Activated naive CD8-positive, alpha-beta T cell treated with anti-CD3 and anti-CD28 coated beads for 36 hours (primary cell): Measurements from ENCODE around the gene MYLK. TPM values are rescaled to one million over a fixed set of nuclear protein-coding genes. Genes with fewer than 3 reads are reported as not detected.

ENCODE experiments used
- DNase-seq: peaks from one replicate; pipeline ENCODE4 v3.0.0; 2021
- H3K27ac Mint-ChIP-seq: one replicate; pipeline ENCODE4 v1.8.0; 2022; ENCODE audit warnings: mild to moderate bottlenecking, moderate library complexity, mixed read lengths
- H3K27me3 Mint-ChIP-seq: one replicate; pipeline ENCODE4 v1.8.0; 2022; ENCODE audit warnings: mild to moderate bottlenecking, mixed read lengths
- H3K36me3 Mint-ChIP-seq: one replicate; pipeline ENCODE4 v1.8.0; 2021; ENCODE audit warnings: mild to moderate bottlenecking, mixed read lengths
- H3K4me1 Mint-ChIP-seq: one replicate; pipeline ENCODE4 v1.8.0; 2021; ENCODE audit warnings: mixed read lengths
- H3K4me3 Mint-ChIP-seq: one replicate; pipeline ENCODE4 v1.8.0; 2022; ENCODE audit warnings: mild to moderate bottlenecking, moderate library complexity, mixed read lengths
- H3K9me3 Mint-ChIP-seq: one replicate; pipeline ENCODE4 v1.8.0; 2022; ENCODE audit warnings: mixed read lengths
- total RNA-seq, 2 experiments: library from RNA; stranded (reverse); gene quantifications; one replicate each; pipeline ENCODE4 v1.2.3, GENCODE V29; 2021

Gene MYLK
- total RNA-seq, 2 experiments from 2014 or later, result not detected

GRCh38 chr3:123695731-123696640, 188.1 kb downstream of the MYLK start:
- no peaks in the 10 kb centered on the region for H3K27me3 Mint-ChIP-seq
- DNase-seq, result no peak
- H3K9me3 Mint-ChIP-seq, result no peaks in the 10 kb centered on the region
- no peaks in the 10 kb centered on the region for H3K4me1 Mint-ChIP-seq
- no peak overlapping the region for H3K27ac Mint-ChIP-seq
- no peak overlapping the region for H3K4me3 Mint-ChIP-seq
- no peaks in the 10 kb centered on the region for H3K36me3 Mint-ChIP-seq

GRCh38 chr3:123695152-123695551, 189.0 kb downstream of the MYLK start:
- no peak overlapping the region for H3K27ac Mint-ChIP-seq
- H3K9me3 Mint-ChIP-seq, result no peaks in the 10 kb centered on the region
- H3K36me3 Mint-ChIP-seq, result no peaks in the 10 kb centered on the region
- no peaks in the 10 kb centered on the region for H3K27me3 Mint-ChIP-seq
- no peak overlapping the region for H3K4me3 Mint-ChIP-seq
- DNase-seq, result no peak
- H3K4me1 Mint-ChIP-seq, result no peaks in the 10 kb centered on the region

- DNase-seq, result no peak
- H3K36me3 Mint-ChIP-seq, result no peaks in the 10 kb centered on the region
- H3K4me3 Mint-ChIP-seq, result no peak overlapping the region
- no peaks in the 10 kb centered on the region for H3K27me3 Mint-ChIP-seq
- H3K9me3 Mint-ChIP-seq, result no peaks in the 10 kb centered on the region
- no peaks in the 10 kb centered on the region for H3K4me1 Mint-ChIP-seq
- H3K27ac Mint-ChIP-seq, result no peak overlapping the region
These were observed 189.6 kb downstream of the MYLK start for GRCh38 chr3:123694366-123695087.

- Mint-ChIP-seq H3K27me3 (no peaks in the 10 kb centered on the region), H3K27ac (no peak overlapping the region), H3K4me1 (no peaks in the 10 kb centered on the region), H3K4me3 (no peak overlapping the region), H3K9me3 (no peaks in the 10 kb centered on the region), H3K36me3 (no peaks in the 10 kb centered on the region)
- DNase-seq, result no peak
These were observed 190.4 kb downstream of the MYLK start for GRCh38 chr3:123693584-123694190.

GRCh38 chr3:123692671-123693070, 191.5 kb downstream of the MYLK start:
- no peak for DNase-seq
- no peaks in the 10 kb centered on the region for H3K36me3 Mint-ChIP-seq
- H3K4me3 Mint-ChIP-seq, result no peak overlapping the region
- no peaks in the 10 kb centered on the region for H3K4me1 Mint-ChIP-seq
- no peaks in the 10 kb centered on the region for H3K9me3 Mint-ChIP-seq
- no peak overlapping the region for H3K27ac Mint-ChIP-seq
- no peaks in the 10 kb centered on the region for H3K27me3 Mint-ChIP-seq

GRCh38 chr3:123692041-123692440, 192.1 kb downstream of the MYLK start:
- Mint-ChIP-seq H3K27ac (no peak overlapping the region), H3K4me3 (no peak overlapping the region)

GRCh38 chr3:123689831-123690230, 194.3 kb downstream of the MYLK start:
- H3K4me3 Mint-ChIP-seq, result no peak overlapping the region
- H3K9me3 Mint-ChIP-seq, result no peaks in the 10 kb centered on the region
- no peak overlapping the region for H3K27ac Mint-ChIP-seq
- H3K36me3 Mint-ChIP-seq, result no peaks in the 10 kb centered on the region
- no peak for DNase-seq
- no peaks in the 10 kb centered on the region for H3K27me3 Mint-ChIP-seq
- H3K4me1 Mint-ChIP-seq, result no peaks in the 10 kb centered on the region

More at GRCh38 chr3:123692041-123692440, 192.1 kb downstream of the MYLK start:
- Mint-ChIP-seq H3K27me3 (no peaks in the 10 kb centered on the region), H3K4me1 (no peaks in the 10 kb centered on the region), H3K36me3 (no peaks in the 10 kb centered on the region), H3K9me3 (no peaks in the 10 kb centered on the region)
- no peak for DNase-seq

- Mint-ChIP-seq H3K36me3 (no peaks in the 10 kb centered on the region), H3K27me3 (no peaks in the 10 kb centered on the region), H3K27ac (no peak overlapping the region)
These were observed 195.8 kb downstream of the MYLK start for GRCh38 chr3:123688241-123688747.

GRCh38 chr3:123687286-123687685, 196.8 kb downstream of the MYLK start:
- Mint-ChIP-seq H3K4me1 (no peaks in the 10 kb centered on the region), H3K4me3 (no peak overlapping the region), H3K36me3 (no peaks in the 10 kb centered on the region), H3K9me3 (no peaks in the 10 kb centered on the region), H3K27ac (no peak overlapping the region), H3K27me3 (no peaks in the 10 kb centered on the region)
- DNase-seq, result no peak

More at GRCh38 chr3:123688241-123688747, 195.8 kb downstream of the MYLK start:
- H3K4me3 Mint-ChIP-seq, result no peak overlapping the region
- no peak for DNase-seq
- no peaks in the 10 kb centered on the region for H3K9me3 Mint-ChIP-seq
- H3K4me1 Mint-ChIP-seq, result no peaks in the 10 kb centered on the region

GRCh38 chr3:123686251-123686650, 197.9 kb downstream of the MYLK start:
- Mint-ChIP-seq H3K4me1 (no peaks in the 10 kb centered on the region), H3K27me3 (no peaks in the 10 kb centered on the region)

GRCh38 chr3:123685780-123686179, 198.4 kb downstream of the MYLK start:
- Mint-ChIP-seq H3K4me3 (no peak overlapping the region), H3K4me1 (no peaks in the 10 kb centered on the region), H3K36me3 (no peaks in the 10 kb centered on the region), H3K27ac (no peak overlapping the region), H3K9me3 (no peaks in the 10 kb centered on the region), H3K27me3 (no peaks in the 10 kb centered on the region)
- no peak for DNase-seq

More at GRCh38 chr3:123686251-123686650, 197.9 kb downstream of the MYLK start:
- H3K36me3 Mint-ChIP-seq, result no peaks in the 10 kb centered on the region
- H3K9me3 Mint-ChIP-seq, result no peaks in the 10 kb centered on the region
- H3K4me3 Mint-ChIP-seq, result no peak overlapping the region
- no peak for DNase-seq
- H3K27ac Mint-ChIP-seq, result no peak overlapping the region

GRCh38 chr3:123684636-123685035, 199.5 kb downstream of the MYLK start:
- Mint-ChIP-seq H3K27me3 (no peaks in the 10 kb centered on the region), H3K9me3 (no peaks in the 10 kb centered on the region), H3K27ac (no peak overlapping the region), H3K4me3 (no peak overlapping the region), H3K36me3 (no peaks in the 10 kb centered on the region), H3K4me1 (no peaks in the 10 kb centered on the region)
- no peak for DNase-seq

GRCh38 chr3:123684209-123684608, 199.9 kb downstream of the MYLK start:
- DNase-seq, result no peak
- no peaks in the 10 kb centered on the region for H3K36me3 Mint-ChIP-seq
- no peak overlapping the region for H3K27ac Mint-ChIP-seq
- H3K9me3 Mint-ChIP-seq, result no peaks in the 10 kb centered on the region
- no peak overlapping the region for H3K4me3 Mint-ChIP-seq
- no peaks in the 10 kb centered on the region for H3K4me1 Mint-ChIP-seq
- no peaks in the 10 kb centered on the region for H3K27me3 Mint-ChIP-seq

- Mint-ChIP-seq H3K9me3 (no peaks in the 10 kb centered on the region), H3K36me3 (no peaks in the 10 kb centered on the region), H3K4me3 (no peak overlapping the region), H3K27ac (no peak overlapping the region), H3K4me1 (no peaks in the 10 kb centered on the region), H3K27me3 (no peaks in the 10 kb centered on the region)
- no peak for DNase-seq
These were observed 200.5 kb downstream of the MYLK start for GRCh38 chr3:123683505-123684154.
